GM12878 (cell line): Measurements from ENCODE around the gene GIMAP2. TPM values are rescaled to one million over a fixed set of nuclear protein-coding genes. Genes with fewer than 3 reads are reported as not detected.
A peak's percentile ranks its signal among the peaks of the same experiment; 100 is the strongest.

Source experiments
- ATAC-seq: fragments of 200-7000 bp; cut with Tn5 transposase; 3 replicates; pipeline ENCODE4 v1.9.1; 2020; ENCODE audit warnings: mild to moderate bottlenecking, moderate library complexity
- BruUV-seq: library from RNA; stranded (reverse); fragments of 400-500 nt; replicated peaks from 2 replicates; lab custom pipeline; 2021; lab: Mats Ljungman, UMichigan
- CTCF ChIA-PET: fragments of 300-600 bp; sonication (Branson Sonifier 250); formaldehyde crosslinking; extraction: SDS; loops from one replicate; lab custom pipeline; 2021; ENCODE audit warnings: inconsistent platforms; lab: Yijun Ruan, JAX
- POLR2A ChIA-PET: fragments of 350-600 bp; formaldehyde crosslinking; extraction: SDS; loops from one replicate; lab custom pipeline; 2021; ENCODE audit warnings: inconsistent platforms; lab: Charles Lee
- RAD21 ChIA-PET: fragments of 300-600 bp; sonication (Branson Sonifier 250); formaldehyde crosslinking; loops from one replicate; lab custom pipeline; 2023; ENCODE audit warnings: antibody characterized with exemption; ENCODE audit not compliant: unreplicated experiment; lab: Charles Lee
- SMC1A ChIA-PET: fragments of 300-600 bp; sonication (Branson Sonifier 250); formaldehyde crosslinking; loops from one replicate; lab custom pipeline; 2023; ENCODE audit not compliant: unreplicated experiment, uncharacterized antibody; lab: Charles Lee
- DNase-seq: peaks from one replicate; pipeline ENCODE4 v3.0.0-alpha.2; 2011; ENCODE audit warnings: low read depth, low spot score
- FAIRE-seq: peaks from 3 replicates; lab custom pipeline; 2011; peaks lifted over from hg19 to GRCh38; lab: Jason Lieb, UNC
- H2AFZ ChIP-seq: 2 replicates; pipeline ENCODE4 v1.6.0; 2011; ENCODE audit warnings: low read depth, low read length, control low read depth; ENCODE audit not compliant: control insufficient read depth
- H3K27ac ChIP-seq: 2 replicates; pipeline ENCODE4 v1.5.1; 2011; ENCODE audit warnings: control low read depth; ENCODE audit not compliant: control insufficient read depth, insufficient read depth
- H3K27me3 ChIP-seq, 2 experiments: replicated peaks in 1 of 2; 2 replicates each; pipeline versions ENCODE4 v1.6.0 to v1.6.1; 2011; ENCODE audit warnings: low read length in 1 of 2; ENCODE audit not compliant: control insufficient read depth in 2 of 2, insufficient read depth in 2 of 2
- H3K36me3 ChIP-seq, 2 experiments: 2 replicates each; pipeline ENCODE4 v1.5.1; 2011; ENCODE audit warnings: low read length in 1 of 2; ENCODE audit not compliant: control insufficient read depth in 2 of 2, insufficient read depth in 2 of 2
- H3K4me1 ChIP-seq: 2 replicates; pipeline ENCODE4 v1.6.1; 2011; ENCODE audit warnings: mild to moderate bottlenecking, low read length, moderate library complexity, mixed read lengths; ENCODE audit not compliant: control insufficient read depth, insufficient read depth
- H3K4me2 ChIP-seq: 2 replicates; pipeline ENCODE4 v1.6.0; 2011; ENCODE audit warnings: control low read depth; ENCODE audit not compliant: control insufficient read depth, insufficient read depth
- H3K4me3 ChIP-seq: fragments of 200-600 bp; sonication (generic); 2 replicates; pipeline ENCODE4 v1.5.1; 2016
- H3K79me2 ChIP-seq: 2 replicates; pipeline ENCODE4 v1.6.0; 2011; ENCODE audit warnings: low read length; ENCODE audit not compliant: control insufficient read depth, insufficient read depth
- H3K9ac ChIP-seq: 2 replicates; pipeline ENCODE4 v1.8.0; 2011; ENCODE audit warnings: low read length, control low read depth, mixed read lengths; ENCODE audit not compliant: control insufficient read depth, insufficient read depth
- H3K9me3 ChIP-seq: replicated peaks from 3 replicates; pipeline ENCODE4 v1.5.1; 2011; ENCODE audit warnings: mild to moderate bottlenecking, low read length; ENCODE audit not compliant: control insufficient read depth, insufficient read depth
- H4K20me1 ChIP-seq: 2 replicates; pipeline ENCODE4 v1.6.0; 2011; ENCODE audit not compliant: control insufficient read depth, insufficient read depth
- BMI1 ChIP-seq: fragments of 450-650 bp; IDR thresholded peaks from 2 replicates; pipeline ENCODE4 v1.6.1; 2016; ENCODE audit warnings: mild to moderate bottlenecking, moderate library complexity, borderline replicate concordance
- CHD1 ChIP-seq: IDR thresholded peaks from 2 replicates; pipeline ENCODE4 v1.6.1; 2012; ENCODE audit warnings: low read depth, low read length, improper control_type of control experiment
- CREM ChIP-seq: IDR thresholded peaks from 2 replicates; pipeline ENCODE4 v1.6.1; 2014; ENCODE audit warnings: antibody characterized with exemption, low read depth
- HDAC6 ChIP-seq: fragments of 200-600 bp; sonication (generic); IDR thresholded peaks from one replicate; pipeline ENCODE4 v1.8.0; 2017; ENCODE audit warnings: antibody characterized with exemption; ENCODE audit not compliant: unreplicated experiment
- IKZF1 ChIP-seq: fragments of 450-650 bp; conservative IDR thresholded peaks from 2 replicates; pipeline ENCODE4 v1.6.1; 2017; ENCODE audit warnings: antibody characterized with exemption, mild to moderate bottlenecking
- MTA2 ChIP-seq: fragments of 450-650 bp; IDR thresholded peaks from 2 replicates; pipeline ENCODE4 v1.6.1; 2016; ENCODE audit warnings: low read depth, mild to moderate bottlenecking, moderate library complexity
- MXI1 ChIP-seq: fragments of 150-350 bp; IDR thresholded peaks from 2 replicates; pipeline ENCODE4 v1.6.1; 2011; ENCODE audit warnings: low read depth, mild to moderate bottlenecking, inconsistent platforms, low read length, improper control_type of control experiment
- ZNF687 ChIP-seq: fragments of 450-650 bp; IDR thresholded peaks from 2 replicates; pipeline ENCODE4 v1.6.1; 2017; ENCODE audit warnings: mild to moderate bottlenecking, moderate library complexity
- WGBS: methylation state at CpG from one replicate; pipeline ENCODE4 v1.1.6; 2016; ENCODE audit warnings: low lambda C conversion rate; ENCODE audit not compliant: insufficient replicate concordance, insufficient coverage; ENCODE audit errors: missing lambda C conversion rate; 5-methylcytosine and 5-hydroxymethylcytosine counted together
- in situ Hi-C: fragments of 300-500 bp; cut with MboI; formaldehyde crosslinking; loops from 9 replicates; pipeline ENCODE4 v1.14.3; 2018; ENCODE audit warnings: mixed read lengths
- intact Hi-C: fragments of 100-400 bp; cut with micrococcal nuclease; formaldehyde crosslinking; loops from one replicate; pipeline ENCODE4 v1.14.2; 2022; ENCODE audit not compliant: unreplicated experiment
- polyA plus RNA-seq, 11 experiments: library from polyadenylated mRNA; depleted of rRNA in 4 of 11; unstranded in 6 of 11; stranded (reverse) in 5 of 11; fragments of >200 nt; fragmentation: Nextera tagmentation in 4 of 11; fragmentation: Illumina TruSeq in 1 of 11; extraction: Ambion mirVana in 4 of 11; extraction: Trizol in 1 of 11; gene quantifications; 1 replicate in 1 of 11; 2 replicates in 10 of 11; pipeline versions ENCODE4 v1.2.1 to v1.2.3, GENCODE V29; 2011 to 2016; ENCODE audit warnings: inconsistent platforms in 2 of 11, missing spikeins in 2 of 11, low read depth in 1 of 11
- total RNA-seq, 4 experiments: library from RNA; depleted of rRNA in 3 of 4; stranded (reverse); fragments of >200 nt in 3 of 4; fragmentation: Illumina TruSeq in 1 of 4; extraction: Trizol in 1 of 4; gene quantifications; 2 replicates each; pipeline versions ENCODE4 v1.2.1 to v1.2.3, GENCODE V29; 2013 to 2021

GIMAP2 gene
- total and polyA plus RNA-seq, 10 of the 15 experiments (the other 5 are each of a cell fraction or from before 2014, with no cell fraction given), result 21.3 to 102 (median 31.8) TPM

- H2AFZ ChIP-seq, result peak overlapping the region; percentile 13
- H3K9ac ChIP-seq, result 0 out of 2 replicates have a peak overlapping the region, but pooled peaks have one; percentile 26
- no peak overlapping the region for H3K4me3 ChIP-seq
- DNase-seq, result no peak
- WGBS, result 87% methylated on average over 2 of the region's 2 CpGs
- intact Hi-C loops (loop anchor here (5.0 kb wide), 1 partner anchor 289 kb away; the partner anchor contains the start of gene ZNF775), in situ Hi-C loops (no loop called here)
- RAD21 ChIA-PET, result interaction anchor here (0.9 to 3.9 kb wide), 6 partner anchors 20 to 285 kb away, joined by 3 to 31 read pairs (median 4); partner anchors contain the start of genes GIMAP2 and GIMAP6
- POLR2A ChIA-PET, result interaction anchor here (1.6 kb wide), 1 partner anchor 34 kb away, joined by 4 read pairs; the partner anchor contains the start of gene GIMAP6
- no peak for TF ChIP-seq CHD1
- no peak for TF ChIP-seq CREM
- 0 out of 2 replicates have a peak, but pooled peaks have one; percentile 27 for TF ChIP-seq BMI1
- TF ChIP-seq MTA2, result peak; percentile 32; the same call in 1 of the 2 replicates
- TF ChIP-seq MXI1, result 0 out of 2 replicates have a peak, but pooled peaks have one; percentile 55
- no peak for TF ChIP-seq HDAC6
- TF ChIP-seq IKZF1, result 0 out of 2 replicates have a peak, but pooled peaks have one; percentile 9
- TF ChIP-seq ZNF687, result peak; percentile 16; the same call in 1 of the 2 replicates
- no peaks in the 10 kb centered on the region for H3K36me3 ChIP-seq
- no peak overlapping the region for H3K4me2 ChIP-seq
- H3K27me3 ChIP-seq, result no peaks in the 10 kb centered on the region
- BruUV-seq, result no TSS peak
- no peaks in the 10 kb centered on the region for H3K79me2 ChIP-seq
- no peak for FAIRE-seq
- peaks cover 78% of the 10 kb centered on the region for H3K4me1 ChIP-seq
- no peak for ATAC-seq
- peaks cover 7% of the 10 kb centered on the region for H3K9me3 ChIP-seq
- H3K27ac ChIP-seq, result peak overlapping the region; percentile 76
- SMC1A ChIA-PET, result interaction anchor here (0.7 to 5.2 kb wide), 4 partner anchors 18 to 89 kb away, joined by 3 to 57 read pairs (median 16); partner anchors contain the start of gene GIMAP2
- CTCF ChIA-PET, result interaction anchor here (1.3 to 2.4 kb wide), 4 partner anchors 20 to 91 kb away, joined by 3 to 11 read pairs (median 5); partner anchors contain the start of genes GIMAP2 and GIMAP6
- no peaks in the 10 kb centered on the region for H4K20me1 ChIP-seq
Observed at GRCh38 chr7:150665896-150666295, 19.6 kb upstream of the GIMAP2 start.
